CD8-positive, alpha-beta memory T cell (primary cell): ENCODE data around the gene HEXB. TPM values are rescaled to one million over a fixed set of nuclear protein-coding genes. Genes with fewer than 3 reads are reported as not detected.

ENCODE experiments used
- CTCF ChIA-PET: fragments of 350-600 bp; sonication (Branson Sonifier 250); formaldehyde crosslinking; loops from one replicate; lab custom pipeline; 2021; ENCODE audit warnings: antibody characterized with exemption; lab: Charles Lee
- POLR2A ChIA-PET: fragments of 350-600 bp; sonication (Branson Sonifier 250); formaldehyde crosslinking; loops from one replicate; lab custom pipeline; 2021; ENCODE audit warnings: antibody characterized with exemption; lab: Charles Lee
- DNase-seq, 5 donors: peaks; one replicate each; pipeline versions ENCODE4 v3.0.0 to v3.0.0-alpha.2; 2020 to 2022; ENCODE audit warnings: mixed read lengths in 1 of 5
- H3K27ac ChIP-seq: one replicate; pipeline ENCODE4 v1.7.0; 2013; ENCODE audit warnings: low read depth, mild to moderate bottlenecking, low read length, moderate library complexity
- H3K27me3 ChIP-seq: 2 replicates; pipeline ENCODE4 v1.7.0; 2013; ENCODE audit warnings: low read length, mild to moderate bottlenecking; ENCODE audit not compliant: insufficient read depth, poor library complexity, severe bottlenecking
- H3K36me3 ChIP-seq: 2 replicates; pipeline ENCODE4 v1.7.0; 2013; ENCODE audit warnings: mild to moderate bottlenecking, low read length, moderate library complexity; ENCODE audit not compliant: insufficient read depth
- H3K4me1 ChIP-seq: 2 replicates; pipeline ENCODE4 v1.7.0; 2013; ENCODE audit warnings: mild to moderate bottlenecking, low read length, moderate library complexity; ENCODE audit not compliant: insufficient read depth
- H3K4me3 ChIP-seq: 2 replicates; pipeline ENCODE4 v1.7.0; 2013; ENCODE audit warnings: mild to moderate bottlenecking, low read length
- H3K9me3 ChIP-seq: 2 replicates; pipeline ENCODE4 v1.7.0; 2013; ENCODE audit warnings: mild to moderate bottlenecking, low read length
- H3K27ac Mint-ChIP-seq, 8 donors: one replicate each; pipeline ENCODE4 v1.8.0; 2020 to 2021; ENCODE audit warnings: mixed read lengths in 8 of 8, mild to moderate bottlenecking in 6 of 8, inconsistent platforms in 3 of 8, moderate library complexity in 3 of 8
- H3K27me3 Mint-ChIP-seq, 2 donors: one replicate each; pipeline ENCODE4 v1.8.0; 2020 to 2021; ENCODE audit warnings: mixed read lengths in 2 of 2, mild to moderate bottlenecking in 1 of 2, moderate library complexity in 1 of 2
- H3K36me3 Mint-ChIP-seq, 3 donors: one replicate each; pipeline ENCODE4 v1.8.0; 2020 to 2021; ENCODE audit warnings: mixed read lengths in 3 of 3, inconsistent platforms in 1 of 3, mild to moderate bottlenecking in 1 of 3
- H3K4me1 Mint-ChIP-seq, 3 donors: one replicate each; pipeline ENCODE4 v1.8.0; 2020 to 2021; ENCODE audit warnings: mixed read lengths in 3 of 3, inconsistent platforms in 1 of 3, mild to moderate bottlenecking in 1 of 3
- H3K4me3 Mint-ChIP-seq, 7 donors: one replicate each; pipeline ENCODE4 v1.8.0; 2020 to 2021; ENCODE audit warnings: mixed read lengths in 7 of 7, mild to moderate bottlenecking in 6 of 7, moderate library complexity in 4 of 7, inconsistent platforms in 2 of 7
- H3K9me3 Mint-ChIP-seq, 5 donors: one replicate each; pipeline ENCODE4 v1.8.0; 2020 to 2022; ENCODE audit warnings: mixed read lengths in 5 of 5, mild to moderate bottlenecking in 3 of 5, moderate library complexity in 2 of 5, inconsistent platforms in 1 of 5
- polyA plus RNA-seq: library from polyadenylated mRNA; unstranded; fragments of 300-500 nt; fragmentation: Illumina TruSeq; gene quantifications from one replicate; pipeline ENCODE4 v1.2.3, GENCODE V29; 2021
- total RNA-seq, 2 experiments: library from RNA; stranded (reverse); gene quantifications; one replicate each; pipeline ENCODE4 v1.2.3, GENCODE V29; 2021

Gene HEXB
- total and polyA plus RNA-seq, 3 experiments from 2014 or later: 57.4 to 116 (median 64.7) TPM

GRCh38 chr5:74767579-74767913, 82.5 kb downstream of the HEXB start:
- no peaks in the 10 kb centered on the region for H3K9me3 ChIP-seq
- H3K27me3 ChIP-seq: no peaks in the 10 kb centered on the region
- H3K27ac ChIP-seq: peak overlapping the region; percentile 84
- ChIA-PET CTCF (interaction anchor here (1.5 to 1.9 kb wide), 4 partner anchors 75 to 470 kb away, joined by 4 to 8 read pairs (median 6); partner anchors contain the start of genes ANKRD31, FAM169A and GCNT4), POLR2A (interaction anchor here (1.6 kb wide), 1 partner anchor 569 kb away, joined by 4 read pairs; the partner anchor contains the start of gene HMGCR)
- Mint-ChIP-seq H3K36me3 (peaks cover 0 to 52% (median 4%) of the 10 kb centered on the region in 3 donors), H3K9me3 (no peaks in the 10 kb centered on the region), H3K27me3 (no peaks in the 10 kb centered on the region), H3K27ac (peak overlapping the region; percentile 94 to 99 (median 98)), H3K4me3 (peak overlapping the region; percentile 96 to 100 (median 100)), H3K4me1 (peaks cover 36 to 49% (median 48%) of the 10 kb centered on the region in 3 donors)
- no peak for DNase-seq
- H3K4me1 ChIP-seq: peaks cover 33% of the 10 kb centered on the region
- H3K36me3 ChIP-seq: peaks cover 13% of the 10 kb centered on the region
- peak overlapping the region; percentile 96 for H3K4me3 ChIP-seq

Other genes with a start within 250 kb of the HEXB start
- under 1 TPM; 0.68 to 0.93 TPM for gene ENC1, start 44.5 kb upstream of the HEXB start, total RNA-seq
- 3.5 TPM for gene ENC1, start 44.5 kb upstream of the HEXB start, polyA plus RNA-seq
- gene GFM2, start 81.9 kb downstream of the HEXB start, total RNA-seq: 10 to 100 TPM; 33.2 to 33.9 TPM
- 9.1 TPM for gene GFM2, start 81.9 kb downstream of the HEXB start, polyA plus RNA-seq
- 100 to 1,000 TPM; 167 TPM for gene NSA2, start 82.0 kb downstream of the HEXB start, total RNA-seq
- 52.2 TPM for gene NSA2, start 82.0 kb downstream of the HEXB start, polyA plus RNA-seq
- gene FAM169A, start 181.2 kb downstream of the HEXB start, total RNA-seq: 1 to 10 TPM; 8.4 to 8.6 TPM
- 9.2 TPM for gene FAM169A, start 181.2 kb downstream of the HEXB start, polyA plus RNA-seq